Right lobe of liver (tissue), 6 donors: ENCODE data around the gene CCDC141. TPM values are rescaled to one million over a fixed set of nuclear protein-coding genes. Genes with fewer than 3 reads are reported as not detected.

Experiments used
- ATAC-seq, 4 donors: fragments of 200-7000 bp; cut with Tn5 transposase; one replicate each; pipeline ENCODE4 v1.9.1; 2020; ENCODE audit warnings: mild to moderate bottlenecking in 4 of 4, moderate library complexity in 4 of 4
- DNase-seq, 3 donors: peaks; one replicate each; pipeline ENCODE4 v3.0.0-alpha.2; 2020
- H3K27ac ChIP-seq, 3 donors: fragments of 200-600 bp; one replicate each; pipeline ENCODE4 v1.8.0; 2022
- H3K27me3 ChIP-seq, 2 donors: fragments of 200-600 bp; one replicate each; pipeline ENCODE4 v1.8.0; 2022
- H3K36me3 ChIP-seq, 4 donors: fragments of 200-600 bp; sonication (generic) in 1 of 4; one replicate each; pipeline versions ENCODE4 v1.5.1 to v1.8.0; 2017 to 2022; ENCODE audit warnings: control low read depth in 1 of 4
- H3K4me1 ChIP-seq, 4 donors: fragments of 200-600 bp; sonication (generic) in 1 of 4; one replicate each; pipeline versions ENCODE4 v1.5.1 to v1.8.0; 2017 to 2022; ENCODE audit warnings: control low read depth in 1 of 4
- H3K4me3 ChIP-seq, 3 donors: fragments of 200-600 bp; one replicate each; pipeline ENCODE4 v1.8.0; 2022
- H3K9me3 ChIP-seq, 4 donors: fragments of 200-600 bp; sonication (generic) in 1 of 4; one replicate each; pipeline versions ENCODE4 v1.5.1 to v1.8.0; 2017 to 2022; ENCODE audit warnings: control low read depth in 1 of 4
- CTCF ChIP-seq, 4 donors: fragments of 200-600 bp in 3 of 4; fragments of 450-650 bp in 1 of 4; IDR thresholded peaks; one replicate each; pipeline versions ENCODE4 v1.5.1 to v1.8.0; 2016 to 2022; ENCODE audit warnings: antibody characterized with exemption in 4 of 4, mild to moderate bottlenecking in 2 of 4
- POLR2A ChIP-seq: fragments of 450-650 bp; IDR thresholded peaks from one replicate; pipeline ENCODE4 v1.6.1; 2017; ENCODE audit warnings: antibody characterized with exemption, mild to moderate bottlenecking
- WGBS: methylation state at CpG from one replicate; pipeline ENCODE4 v1.1.6; 2018; ENCODE audit warnings: low coverage, low lambda C conversion rate; ENCODE audit not compliant: insufficient coverage; ENCODE audit errors: missing lambda C conversion rate; 5-methylcytosine and 5-hydroxymethylcytosine counted together
- intact Hi-C, 2 donors: fragments of 100-400 bp; cut with DNase I; formaldehyde crosslinking; loops; one replicate each; pipeline versions ENCODE4 v1.11.2 to v1.14.1; 2022
- total RNA-seq, 6 experiments: library from RNA; depleted of rRNA in 2 of 6; stranded (reverse); fragments of >200 nt in 2 of 6; fragmentation: NEBNext Ultra II Directional in 3 of 6; extraction: Animal tissue kit (Norgen Biotek cat#: 25700) in 3 of 6; gene quantifications; one replicate each; pipeline versions ENCODE4 v1.1.0 to v1.2.4, GENCODE V29; 2016 to 2023
- donor health status: DM: no; HTN: yes; CAD: no.
- donor health status: DM: no; HTN: no; CAD: no.
- donor health status: DM: no; HTN: no; CAD: no.
- donor health status: DM: no; HTN: yes; CAD: no.
- donor health status: DM: no; HTN: yes; CAD: no.

The CCDC141 gene
- total RNA-seq, 6 experiments from 2014 or later: 0.20 to 0.98 (median 0.58) TPM

- DNase-seq (no peak), ATAC-seq (no peak)
- intact Hi-C loops: loop anchor here in 1 of 2 donors (10.0 kb wide), 1 partner anchor 110 kb away; no protein-coding TSS in a partner anchor
- Histone ChIP-seq H3K4me3 (no peak overlapping the region), H3K27ac (no peak overlapping the region), H3K27me3 (no peaks in the 10 kb centered on the region), H3K9me3 (no peaks in the 10 kb centered on the region), H3K36me3 (no peaks in the 10 kb centered on the region), H3K4me1 (no peaks in the 10 kb centered on the region)
- TF ChIP-seq CTCF (IDR thresholded peaks at IDR 0.05): no peak
- TF ChIP-seq POLR2A: no peak
- WGBS: 57% methylated on average over 2 of the region's 2 CpGs
Measured at GRCh38 chr2:178905261-178905660, 144.7 kb downstream of the CCDC141 start.

DNA sequence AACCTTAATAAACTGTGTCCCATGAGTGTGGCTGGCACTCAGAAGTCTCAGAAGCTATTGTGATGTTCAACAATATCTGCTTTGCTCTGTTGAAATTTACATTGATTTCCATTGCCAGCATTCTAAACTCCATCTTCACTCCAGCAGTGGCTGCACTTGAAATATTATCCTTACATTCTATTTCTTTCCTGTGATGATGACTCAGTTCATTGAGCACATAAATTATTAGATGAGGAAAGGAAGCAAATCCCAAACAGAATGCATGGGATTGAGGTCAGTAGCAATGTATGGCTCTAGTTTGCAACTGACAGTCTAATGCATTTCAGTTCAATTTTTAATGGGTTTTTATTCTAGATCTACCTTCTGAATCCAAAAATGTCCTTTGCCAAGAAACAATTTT lies 150.3 kb downstream of the CCDC141 start:
- DNase-seq (no peak), ATAC-seq (no peak)
- Histone ChIP-seq H3K36me3 (no peaks in the 10 kb centered on the region), H3K4me3 (no peak overlapping the region), H3K27me3 (no peaks in the 10 kb centered on the region), H3K4me1 (no peaks in the 10 kb centered on the region), H3K27ac (no peak overlapping the region), H3K9me3 (no peaks in the 10 kb centered on the region)
- intact Hi-C loops: loop anchor here in 1 of 2 donors (10.0 kb wide), 1 partner anchor 105 kb away; no protein-coding TSS in a partner anchor
- no peak for TF ChIP-seq CTCF (IDR thresholded peaks at IDR 0.05)
- no peak for TF ChIP-seq POLR2A

GRCh38 chr2:178895872-178896271 lies 154.1 kb downstream of the CCDC141 start:
- TF ChIP-seq POLR2A: no peak
- TF ChIP-seq CTCF (IDR thresholded peaks at IDR 0.05): no peak
- H3K27me3 ChIP-seq: no peaks in the 10 kb centered on the region
- no peaks in the 10 kb centered on the region for H3K4me1 ChIP-seq
- H3K9me3 ChIP-seq: no peaks in the 10 kb centered on the region
- no peak overlapping the region for H3K27ac ChIP-seq
- H3K4me3 ChIP-seq: no peak overlapping the region
- no peaks in the 10 kb centered on the region for H3K36me3 ChIP-seq
- WGBS: 44% methylated on average over 2 of the region's 2 CpGs
- intact Hi-C loops: no loop called here
- ATAC-seq (no peak), DNase-seq (no peak)

- WGBS: 79% methylated on average over 2 of the region's 2 CpGs
- no peak for ATAC-seq
- TF ChIP-seq POLR2A: no peak
- no peak for TF ChIP-seq CTCF (IDR thresholded peaks at IDR 0.05)
- Histone ChIP-seq H3K27me3 (no peaks in the 10 kb centered on the region), H3K27ac (no peak overlapping the region), H3K4me1 (no peaks in the 10 kb centered on the region), H3K4me3 (no peak overlapping the region), H3K9me3 (no peaks in the 10 kb centered on the region), H3K36me3 (no peaks in the 10 kb centered on the region)
- no peak for DNase-seq
- intact Hi-C loops: no loop called here
Measured at GRCh38 chr2:178895171-178895570, 154.8 kb downstream of the CCDC141 start.
